Spleen (tissue), 11 donors: ENCODE measurements around the gene DYNC2LI1. TPM values are rescaled to one million over a fixed set of nuclear protein-coding genes. Genes with fewer than 3 reads are reported as not detected.

Experiments used
- DNase-seq: peaks from one replicate; pipeline ENCODE4 v3.0.0-alpha.2; 2020
- H3K27ac ChIP-seq, 8 donors: fragments of 200-600 bp; sonication (generic) in 7 of 8; 1 replicate in 4 of 8; 2 replicates in 4 of 8; pipeline versions ENCODE4 v1.5.0 to v1.8.0; 2016 to 2021; ENCODE audit warnings: inconsistent platforms in 4 of 8, mild to moderate bottlenecking in 4 of 8, moderate library complexity in 1 of 8
- H3K27me3 ChIP-seq, 7 donors: fragments of 200-600 bp; sonication (generic) in 6 of 7; replicated peaks in 1 of 7; 1 replicate in 4 of 7; 2 replicates in 3 of 7; pipeline versions ENCODE4 v1.5.0 to v1.8.0; 2016 to 2021; ENCODE audit warnings: inconsistent platforms in 3 of 7, mild to moderate bottlenecking in 1 of 7
- H3K36me3 ChIP-seq, 6 donors: fragments of 200-600 bp; sonication (generic) in 5 of 6; 1 replicate in 4 of 6; 2 replicates in 2 of 6; pipeline versions ENCODE4 v1.5.0 to v1.8.0; 2016 to 2021; ENCODE audit warnings: inconsistent platforms in 2 of 6
- H3K4me1 ChIP-seq, 6 donors: fragments of 200-600 bp; sonication (generic) in 5 of 6; 1 replicate in 3 of 6; 2 replicates in 3 of 6; pipeline versions ENCODE4 v1.5.0 to v1.8.0; 2016 to 2021; ENCODE audit warnings: inconsistent platforms in 3 of 6
- H3K4me3 ChIP-seq, 8 donors: fragments of 200-600 bp; sonication (generic) in 7 of 8; 1 replicate in 4 of 8; 2 replicates in 4 of 8; pipeline versions ENCODE4 v1.5.0 to v1.8.0; 2016 to 2021; ENCODE audit warnings: inconsistent platforms in 4 of 8, mild to moderate bottlenecking in 4 of 8, moderate library complexity in 2 of 8
- H3K9me3 ChIP-seq, 8 donors: fragments of 200-600 bp; sonication (generic) in 7 of 8; 1 replicate in 4 of 8; 2 replicates in 4 of 8; pipeline versions ENCODE4 v1.5.0 to v1.8.0; 2016 to 2021; ENCODE audit warnings: inconsistent platforms in 4 of 8
- POLR2A ChIP-seq, 3 donors: fragments of 450-650 bp; IDR thresholded peaks; one replicate each; pipeline ENCODE4 v1.5.1; 2017; ENCODE audit warnings: antibody characterized with exemption in 3 of 3, mild to moderate bottlenecking in 1 of 3
- POLR2AphosphoS5 ChIP-seq, 3 donors: sonication (generic); formaldehyde crosslinking; IDR thresholded peaks; one replicate each; pipeline ENCODE4 v1.5.1; 2017; ENCODE audit warnings: antibody characterized with exemption in 3 of 3
- WGBS, 5 donors: extraction: QIAGEN DNeasy Blood & Tissue Kit in 3 of 5; methylation state at CpG; one replicate each; pipeline versions ENCODE4 v1.1.5 to v1.1.7; 2013 to 2018; 5-methylcytosine and 5-hydroxymethylcytosine counted together
- intact Hi-C: fragments of 100-400 bp; cut with DNase I; formaldehyde crosslinking; loops from one replicate; pipeline ENCODE4 v1.15.0; 2023; ENCODE audit warnings: low total_unique reads
- polyA plus RNA-seq, 3 donors: library from polyadenylated mRNA; stranded (reverse); fragments of 200-250 nt; gene quantifications; one replicate each; pipeline ENCODE4 v1.2.1, GENCODE V29; 2013
- total RNA-seq, 7 donors: library from RNA; depleted of rRNA in 3 of 7; stranded (reverse); fragments of >200 nt in 3 of 7; fragmentation: NEBNext Ultra II Directional in 4 of 7; extraction: Animal tissue kit (Norgen Biotek cat#: 25700) in 4 of 7; gene quantifications; one replicate each; pipeline versions ENCODE4 v1.1.0 to v1.2.1, GENCODE V29; 2016 to 2021
- TF ChIP-seq, protein P1 (sequence below), 11 experiments: fragments of 200-600 bp in 7 of 11; fragments of 450-650 bp in 4 of 11; sonication (generic) in 4 of 11; IDR thresholded peaks in 8 of 11; conservative IDR thresholded peaks in 3 of 11; 1 replicate in 7 of 11; 2 replicates in 4 of 11; pipeline versions ENCODE4 v1.4.0 to v1.8.0; 2016 to 2021; ENCODE audit warnings: antibody characterized with exemption in 11 of 11, inconsistent platforms in 4 of 11, mild to moderate bottlenecking in 1 of 11
- donor health status: healthy with polysubstance abuse.
- donor health status: DM: no; HTN: no; CAD: no; lungs with moderate emphysema.
- donor health status: DM: no; HTN: no; CAD: no.
- donor health status: Bipolar disorder and iron deficiency.
- donor health status: healthy.
- donor health status: DM: no; HTN: no; CAD: no.
- donor health status: DM: yes; HTN: yes; CAD: no.

DYNC2LI1 gene
- total and polyA plus RNA-seq, 10 donors: 8.5 to 32.4 (median 12.6) TPM

GRCh38 chr2:43752302-43752701 lies 21.5 kb upstream of the DYNC2LI1 start:
- no peak for DNase-seq

GRCh38 chr2:43754180-43754579 lies 19.7 kb upstream of the DYNC2LI1 start:
- WGBS, 5 donors: 88 to 93% (median 91%) methylated on average over 7 of the region's 7 CpGs
- Histone ChIP-seq H3K36me3 (no peaks in the 10 kb centered on the region), H3K27me3 (no peaks in the 10 kb centered on the region), H3K4me1 (no peaks in the 10 kb centered on the region), H3K27ac (no peak overlapping the region), H3K4me3 (no peak overlapping the region), H3K9me3 (no peaks in the 10 kb centered on the region)
- intact Hi-C loops: no loop called here
- DNase-seq: no peak
- TF ChIP-seq POLR2AphosphoS5 (IDR thresholded peaks at IDR 0.05) (no peak), POLR2A (IDR thresholded peaks at IDR 0.05) (no peak)
- TF ChIP-seq, protein P1, sequence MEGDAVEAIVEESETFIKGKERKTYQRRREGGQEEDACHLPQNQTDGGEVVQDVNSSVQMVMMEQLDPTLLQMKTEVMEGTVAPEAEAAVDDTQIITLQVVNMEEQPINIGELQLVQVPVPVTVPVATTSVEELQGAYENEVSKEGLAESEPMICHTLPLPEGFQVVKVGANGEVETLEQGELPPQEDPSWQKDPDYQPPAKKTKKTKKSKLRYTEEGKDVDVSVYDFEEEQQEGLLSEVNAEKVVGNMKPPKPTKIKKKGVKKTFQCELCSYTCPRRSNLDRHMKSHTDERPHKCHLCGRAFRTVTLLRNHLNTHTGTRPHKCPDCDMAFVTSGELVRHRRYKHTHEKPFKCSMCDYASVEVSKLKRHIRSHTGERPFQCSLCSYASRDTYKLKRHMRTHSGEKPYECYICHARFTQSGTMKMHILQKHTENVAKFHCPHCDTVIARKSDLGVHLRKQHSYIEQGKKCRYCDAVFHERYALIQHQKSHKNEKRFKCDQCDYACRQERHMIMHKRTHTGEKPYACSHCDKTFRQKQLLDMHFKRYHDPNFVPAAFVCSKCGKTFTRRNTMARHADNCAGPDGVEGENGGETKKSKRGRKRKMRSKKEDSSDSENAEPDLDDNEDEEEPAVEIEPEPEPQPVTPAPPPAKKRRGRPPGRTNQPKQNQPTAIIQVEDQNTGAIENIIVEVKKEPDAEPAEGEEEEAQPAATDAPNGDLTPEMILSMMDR (IDR thresholded peaks at IDR 0.05 in 8 of 11, conservative IDR thresholded peaks at IDR 0.05 in 3 of 11): no peak

More at GRCh38 chr2:43752302-43752701, 21.5 kb upstream of the DYNC2LI1 start:
- TF ChIP-seq, protein P1 (IDR thresholded peaks at IDR 0.05 in 8 of 11, conservative IDR thresholded peaks at IDR 0.05 in 3 of 11): no peak
- no peak for TF ChIP-seq POLR2A (IDR thresholded peaks at IDR 0.05)
- TF ChIP-seq POLR2AphosphoS5 (IDR thresholded peaks at IDR 0.05): no peak
- intact Hi-C loops: no loop called here
- Histone ChIP-seq H3K4me1 (no peaks in the 10 kb centered on the region), H3K27ac (no peak overlapping the region), H3K27me3 (no peaks in the 10 kb centered on the region), H3K9me3 (no peaks in the 10 kb centered on the region), H3K4me3 (no peak overlapping the region), H3K36me3 (no peaks in the 10 kb centered on the region)

- intact Hi-C loops: no loop called here
- TF ChIP-seq POLR2AphosphoS5 (IDR thresholded peaks at IDR 0.05) (no peak), POLR2A (IDR thresholded peaks at IDR 0.05) (no peak)
- no peak for DNase-seq
- Histone ChIP-seq H3K9me3 (no peaks in the 10 kb centered on the region), H3K4me1 (no peaks in the 10 kb centered on the region), H3K27ac (no peak overlapping the region), H3K36me3 (no peaks in the 10 kb centered on the region), H3K27me3 (no peaks in the 10 kb centered on the region), H3K4me3 (no peak overlapping the region)
- WGBS, 5 donors: 50 to 70% (median 66%) methylated on average over 3 of the region's 3 CpGs
Observed at GRCh38 chr2:43758739-43759138, 15.1 kb upstream of the DYNC2LI1 start.

DNA sequence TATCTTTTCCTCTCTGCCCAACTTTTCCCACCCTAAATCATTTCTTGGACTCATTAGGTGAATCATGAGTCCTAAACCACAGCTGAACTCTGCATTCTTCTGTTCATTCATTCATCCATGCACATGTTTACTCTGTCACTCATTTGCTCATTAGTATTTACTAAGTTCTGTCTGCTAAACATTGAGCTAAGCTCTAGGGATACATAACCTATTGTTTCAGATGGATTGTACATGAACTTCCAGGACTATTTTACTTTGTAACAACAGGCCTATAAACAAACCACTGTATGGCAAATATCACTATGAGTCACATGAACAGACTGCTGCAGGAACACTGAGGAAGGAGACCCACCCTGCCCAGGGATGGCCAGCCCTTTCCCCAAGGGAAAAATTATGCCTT lies 14.6 kb upstream of the DYNC2LI1 start:
- Histone ChIP-seq H3K9me3 (no peaks in the 10 kb centered on the region), H3K27me3 (no peaks in the 10 kb centered on the region), H3K27ac (no peak overlapping the region), H3K4me1 (no peaks in the 10 kb centered on the region), H3K4me3 (no peak overlapping the region), H3K36me3 (no peaks in the 10 kb centered on the region)
- intact Hi-C loops: no loop called here
- no peak for TF ChIP-seq POLR2AphosphoS5 (IDR thresholded peaks at IDR 0.05)
- TF ChIP-seq, protein P1 (IDR thresholded peaks at IDR 0.05 in 8 of 11, conservative IDR thresholded peaks at IDR 0.05 in 3 of 11): no peak
- no peak for TF ChIP-seq POLR2A (IDR thresholded peaks at IDR 0.05)
- DNase-seq: no peak

DNA sequence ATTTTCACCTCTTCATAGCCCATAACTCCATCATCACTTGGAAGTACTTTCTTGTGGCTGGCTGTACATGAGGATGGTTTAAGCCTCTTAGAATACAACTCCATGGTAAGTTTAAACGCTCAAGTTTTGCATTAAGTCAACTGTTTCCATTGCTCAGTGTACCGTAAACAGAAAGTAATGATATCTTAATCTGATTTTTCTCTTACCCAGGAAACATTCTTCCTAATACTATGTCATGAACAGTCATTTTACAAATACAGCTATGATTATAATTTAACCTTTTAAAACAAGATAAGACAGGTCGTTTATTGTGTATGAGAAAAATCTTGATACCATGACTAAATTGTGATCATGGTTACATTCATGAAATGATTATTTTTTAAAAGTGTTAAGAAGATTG lies 11.6 kb upstream of the DYNC2LI1 start:
- TF ChIP-seq POLR2A (IDR thresholded peaks at IDR 0.05) (no peak), POLR2AphosphoS5 (IDR thresholded peaks at IDR 0.05) (no peak)
- TF ChIP-seq, protein P1 (IDR thresholded peaks at IDR 0.05 in 8 of 11, conservative IDR thresholded peaks at IDR 0.05 in 3 of 11): no peak
- Histone ChIP-seq H3K4me3 (no peak overlapping the region), H3K9me3 (no peaks in the 10 kb centered on the region), H3K27me3 (no peaks in the 10 kb centered on the region), H3K27ac (no peak overlapping the region), H3K4me1 (no peaks in the 10 kb centered on the region), H3K36me3 (peaks cover 0 to 8% (median 0%) of the 10 kb centered on the region in 6 donors)
- WGBS, 5 donors: 70 to 84% (median 74%) methylated on average over 3 of the region's 3 CpGs
- intact Hi-C loops: no loop called here
- DNase-seq: no peak
